Activated gamma-delta T cell treated with anti-CD3 and anti-CD28 coated beads, Interleukin-2, amount 50 U/mL, for 16 hours (primary cell): Measurements from ENCODE around the gene DDAH1.

Experiments
- DNase-seq: peaks from one replicate; pipeline ENCODE4 v3.0.0-alpha.2; 2020; ENCODE audit warnings: low read depth

Gene DDAH1

GRCh38 chr1:85393490-85393889, 71.5 kb downstream of the DDAH1 start:
- DNase-seq, result no peak

GRCh38 chr1:85388416-85388815, 76.5 kb downstream of the DDAH1 start:
- no peak for DNase-seq

- DNase-seq, result no peak
These were observed 77.2 kb downstream of the DDAH1 start for GRCh38 chr1:85387781-85388180.

- no peak for DNase-seq
These were observed 78.8 kb downstream of the DDAH1 start for GRCh38 chr1:85386068-85386722.

GRCh38 chr1:85379203-85380136, 85.5 kb downstream of the DDAH1 start:
- no peak for DNase-seq

GRCh38 chr1:85378534-85378933, 86.4 kb downstream of the DDAH1 start:
- DNase-seq, result no peak

- no peak for DNase-seq
These were observed 88.6 kb downstream of the DDAH1 start for GRCh38 chr1:85376356-85376755.

- DNase-seq, result no peak
These were observed 89.5 kb downstream of the DDAH1 start for GRCh38 chr1:85375493-85375892.

- no peak for DNase-seq
These were observed 90.8 kb downstream of the DDAH1 start for GRCh38 chr1:85374160-85374559.

- no peak for DNase-seq
These were observed 91.6 kb downstream of the DDAH1 start for GRCh38 chr1:85373378-85373708.

GRCh38 chr1:85372683-85373377, 92.1 kb downstream of the DDAH1 start:
- DNase-seq, result no peak

- no peak for DNase-seq
These were observed 93.9 kb downstream of the DDAH1 start for GRCh38 chr1:85371021-85371420.

GRCh38 chr1:85368073-85368770, 96.7 kb downstream of the DDAH1 start:
- no peak for DNase-seq

GRCh38 chr1:85366391-85367170, 98.4 kb downstream of the DDAH1 start:
- DNase-seq, result no peak

- DNase-seq, result no peak
These were observed 99.1 kb downstream of the DDAH1 start for GRCh38 chr1:85365851-85366250.

GRCh38 chr1:85363521-85363920, 101.4 kb downstream of the DDAH1 start:
- no peak for DNase-seq

- no peak for DNase-seq
These were observed 101.9 kb downstream of the DDAH1 start for GRCh38 chr1:85363092-85363491.

- DNase-seq, result no peak
These were observed 103.2 kb downstream of the DDAH1 start for GRCh38 chr1:85361606-85362296.

- no peak for DNase-seq
These were observed 104.0 kb downstream of the DDAH1 start for GRCh38 chr1:85360730-85361493.
